Rectal smooth muscle tissue (tissue), 1 donor: ENCODE data around the gene SART1.
"Not testable (repeated sequence)": the region's sequence is repeated elsewhere in the genome, so short reads cannot be mapped to it uniquely, and the experiment has no call there.

Experiments
- H3K27ac ChIP-seq: one replicate; pipeline ENCODE4 v1.7.0; 2013; ENCODE audit warnings: low read depth, low read length, inconsistent platforms
- H3K27me3 ChIP-seq: one replicate; pipeline ENCODE4 v1.7.0; 2013; ENCODE audit warnings: low read length; ENCODE audit not compliant: control insufficient read depth, insufficient read depth
- H3K36me3 ChIP-seq: one replicate; pipeline ENCODE4 v1.7.0; 2013; ENCODE audit warnings: low read length; ENCODE audit not compliant: control insufficient read depth, insufficient read depth
- H3K4me1 ChIP-seq: one replicate; pipeline ENCODE4 v1.7.0; 2013; ENCODE audit warnings: low read length; ENCODE audit not compliant: control insufficient read depth, insufficient read depth
- H3K4me3 ChIP-seq: one replicate; pipeline ENCODE4 v1.7.0; 2013; ENCODE audit warnings: low read length
- H3K9ac ChIP-seq: one replicate; pipeline ENCODE4 v1.7.0; 2013; ENCODE audit warnings: low read length

Gene SART1

DNA sequence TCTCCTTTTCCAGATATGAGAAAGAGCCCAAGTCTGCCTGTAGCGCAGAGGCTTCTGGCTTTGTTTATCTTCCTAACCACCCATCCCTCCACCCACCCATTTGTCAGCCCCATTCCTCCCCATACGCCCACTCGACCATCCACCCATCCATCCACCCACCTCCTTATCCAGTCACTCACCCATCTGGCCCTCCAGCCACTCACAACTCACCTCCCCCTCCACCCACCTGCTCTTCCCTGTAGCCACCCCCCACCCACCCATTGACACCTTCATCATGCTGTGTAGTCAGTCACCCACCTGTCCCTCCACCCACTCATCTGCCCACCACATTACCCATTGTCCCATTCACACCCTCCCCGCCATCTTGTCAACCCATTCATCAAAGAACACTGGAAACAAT is 55.8 kb downstream of the SART1 start:
- no peak overlapping the region for H3K9ac ChIP-seq
- H3K27ac ChIP-seq = no peak overlapping the region
- H3K4me1 ChIP-seq = no peaks in the 10 kb centered on the region

DNA sequence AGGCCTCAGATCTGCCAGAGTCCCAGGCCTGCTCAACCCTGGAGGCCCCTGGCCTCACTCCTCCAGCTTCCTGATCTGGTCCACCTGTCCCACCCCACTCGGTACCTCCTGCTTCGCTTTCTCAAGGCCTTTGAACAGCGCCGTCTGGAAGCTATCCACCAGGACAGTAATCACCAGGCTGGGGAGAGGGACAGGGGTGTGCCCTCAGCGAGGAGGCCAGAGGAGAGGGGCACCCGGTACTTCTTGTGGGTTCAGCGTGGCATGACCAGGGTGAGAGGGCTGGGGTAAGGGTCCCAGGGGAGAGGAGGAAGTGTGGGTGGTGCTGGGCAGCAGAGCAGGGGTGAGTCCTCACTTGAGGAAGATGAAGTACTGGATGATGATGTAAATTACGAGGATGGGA is 58.7 kb downstream of the SART1 start:
- Histone ChIP-seq H3K36me3 (no peaks in the 10 kb centered on the region), H3K4me1 (no peaks in the 10 kb centered on the region), H3K9ac (no peak overlapping the region), H3K27me3 (no peaks in the 10 kb centered on the region), H3K4me3 (no peak overlapping the region), H3K27ac (no peak overlapping the region)

More for the DNA sequence above, 55.8 kb downstream of the SART1 start:
- Histone ChIP-seq H3K27me3 (peaks cover 11% of the 10 kb centered on the region), H3K36me3 (no peaks in the 10 kb centered on the region), H3K4me3 (no peak overlapping the region)

DNA sequence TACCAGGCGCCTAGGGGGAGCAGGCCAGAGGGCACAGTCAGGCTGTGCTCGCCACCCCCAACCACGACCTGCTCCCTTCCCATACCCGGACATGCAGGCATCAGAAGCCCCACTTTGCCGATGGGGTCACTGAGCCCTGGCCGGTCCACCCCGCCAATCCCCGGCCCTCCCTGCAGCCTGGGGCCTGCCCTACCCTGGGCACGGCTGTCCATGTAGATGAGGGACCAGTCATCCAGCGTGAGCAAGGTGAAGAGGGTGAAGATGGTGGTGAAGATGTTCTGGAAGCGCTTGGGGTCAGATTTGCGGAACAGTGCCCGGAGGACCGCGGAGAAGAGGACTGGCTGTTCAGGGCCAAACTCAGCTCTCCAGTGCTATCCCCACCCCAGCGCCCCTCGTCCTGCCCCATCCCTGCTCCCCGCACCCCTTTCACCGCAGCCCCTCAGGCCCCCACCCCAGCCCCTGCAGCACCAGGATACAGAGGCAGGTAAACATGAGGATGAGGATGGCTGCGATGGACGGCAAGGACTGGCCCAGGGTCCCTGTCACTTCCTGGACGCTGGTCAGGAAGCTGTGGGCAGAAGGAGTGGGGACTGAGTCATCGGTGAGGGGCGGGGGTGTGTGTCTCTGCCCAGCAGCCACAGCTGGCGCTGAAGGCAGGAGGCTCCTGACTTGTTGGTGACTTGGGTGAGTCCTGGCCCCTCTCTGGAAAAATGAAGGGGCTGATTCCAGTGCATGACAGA is 59.3 kb downstream of the SART1 start:
- Histone ChIP-seq H3K36me3 (no peaks in the 10 kb centered on the region), H3K27ac (no peak overlapping the region), H3K9ac (no peak overlapping the region), H3K27me3 (no peaks in the 10 kb centered on the region), H3K4me1 (no peaks in the 10 kb centered on the region), H3K4me3 (no peak overlapping the region)

DNA sequence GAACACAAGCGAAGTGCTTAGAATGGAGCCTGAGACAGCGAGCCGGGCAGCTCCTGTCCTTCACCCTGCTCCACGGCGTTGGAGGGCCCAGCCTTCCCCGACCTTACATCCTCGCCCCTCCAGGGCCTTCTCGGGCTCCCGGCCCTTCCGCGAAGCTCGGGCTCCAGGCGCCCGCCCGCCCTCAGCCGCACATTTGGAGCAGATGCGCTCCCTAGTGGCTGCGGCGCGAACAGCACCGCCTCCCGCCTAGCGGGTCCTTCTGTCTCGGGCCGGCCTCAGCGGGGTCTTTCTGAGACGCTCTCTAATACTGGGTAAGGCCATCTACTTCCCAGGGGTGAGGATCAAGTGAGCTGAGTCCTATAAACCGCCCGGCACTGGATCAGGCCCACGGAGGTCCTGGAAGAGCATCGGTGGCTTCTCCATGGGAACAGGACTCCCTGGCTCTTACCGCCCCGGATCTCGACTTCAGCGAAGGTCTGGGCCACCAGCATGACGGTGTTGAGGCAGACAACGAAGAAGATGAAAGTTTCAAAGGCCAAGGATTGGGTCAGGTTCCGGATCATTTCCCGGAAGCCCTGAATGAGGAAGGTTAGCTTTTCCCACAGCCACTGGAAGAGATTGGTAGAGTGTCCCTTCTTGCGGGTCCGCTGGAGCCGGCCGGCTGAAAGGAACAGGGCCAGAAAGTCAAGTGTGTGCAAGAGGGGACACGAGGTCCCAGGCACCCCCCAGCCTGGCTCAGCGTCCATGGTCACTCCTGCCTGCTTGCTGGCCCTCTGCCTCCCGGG is 61.1 kb downstream of the SART1 start:
- H3K27me3 ChIP-seq = no peaks in the 10 kb centered on the region
- H3K9ac ChIP-seq = no peak overlapping the region
- no peaks in the 10 kb centered on the region for H3K4me1 ChIP-seq
- H3K27ac ChIP-seq = no peak overlapping the region
- H3K36me3 ChIP-seq = no peaks in the 10 kb centered on the region
- peak overlapping the region; percentile 41 for H3K4me3 ChIP-seq

DNA sequence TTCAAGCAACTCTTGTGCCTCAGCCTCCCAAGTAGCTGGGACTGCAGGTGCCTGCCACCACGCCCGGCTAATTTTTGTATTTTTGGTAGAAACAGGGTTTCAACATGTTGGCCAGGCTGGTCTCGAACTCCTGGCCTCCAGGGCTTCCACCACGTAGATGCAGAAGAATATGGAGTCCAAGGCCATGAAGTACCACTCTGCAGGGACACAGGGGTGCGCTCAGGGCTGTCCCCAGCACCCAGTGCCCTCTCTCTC is 61.6 kb downstream of the SART1 start:
- H3K36me3 ChIP-seq, H3K4me1 ChIP-seq, H3K27me3 ChIP-seq, H3K9ac ChIP-seq, H3K4me3 ChIP-seq, H3K27ac ChIP-seq: not testable (repeated sequence)

DNA sequence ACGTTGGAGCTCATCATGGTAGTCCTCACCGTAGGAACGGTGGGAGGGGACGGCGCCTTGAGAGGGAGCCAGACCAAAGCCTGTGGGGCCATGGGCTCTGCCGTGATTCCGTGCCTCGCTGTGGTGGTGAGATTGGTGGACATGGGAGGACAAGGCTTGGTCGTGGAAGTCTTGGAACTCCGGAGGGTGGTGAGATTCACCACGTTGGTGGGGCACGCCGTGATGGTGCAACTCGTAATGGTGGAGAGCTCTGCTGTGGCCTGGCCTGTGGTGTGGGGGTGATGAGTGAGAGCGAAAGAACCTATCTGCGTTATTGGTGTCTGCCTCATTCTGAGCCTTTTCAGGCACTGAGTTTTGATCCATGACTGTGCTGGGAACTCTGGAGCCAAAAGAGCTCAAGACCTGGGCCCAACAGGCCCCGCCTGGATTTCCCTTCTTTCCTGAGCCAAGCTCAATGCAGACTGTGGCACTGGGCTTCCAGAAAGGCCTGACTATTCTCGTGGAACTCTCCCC is 64.5 kb downstream of the SART1 start, which contains the start of gene CATSPER1:
TSS of gene CATSPER1 (minus strand) at position 463 of the 513 bp plus-strand sequence. CDS start at position 363, 100 bp downstream.
- Histone ChIP-seq H3K36me3 (no peaks in the 10 kb centered on the region), H3K9ac (no peak within 1 kb of the TSS), H3K4me3 (no peak within 1 kb of the TSS), H3K27me3 (no peaks in the 10 kb centered on the region), H3K4me1 (no peaks in the 10 kb centered on the region), H3K27ac (no peak within 1 kb of the TSS)
